Right lobe of liver (tissue), 4 donors: ENCODE results near the gene CWC27.

ENCODE experiments used
- POLR2A ChIP-seq: fragments of 450-650 bp; IDR thresholded peaks from one replicate; pipeline ENCODE4 v1.6.1; 2017; ENCODE audit warnings: antibody characterized with exemption, mild to moderate bottlenecking
- TF ChIP-seq, protein P1 (sequence below), 4 donors: fragments of 200-600 bp in 3 of 4; fragments of 450-650 bp in 1 of 4; IDR thresholded peaks; one replicate each; pipeline versions ENCODE4 v1.5.1 to v1.8.0; 2016 to 2022; ENCODE audit warnings: antibody characterized with exemption in 4 of 4, mild to moderate bottlenecking in 2 of 4
- donor health status: DM: no; HTN: no; CAD: no.
- donor health status: DM: no; HTN: no; CAD: no.
- donor health status: DM: no; HTN: yes; CAD: no.

DNA sequence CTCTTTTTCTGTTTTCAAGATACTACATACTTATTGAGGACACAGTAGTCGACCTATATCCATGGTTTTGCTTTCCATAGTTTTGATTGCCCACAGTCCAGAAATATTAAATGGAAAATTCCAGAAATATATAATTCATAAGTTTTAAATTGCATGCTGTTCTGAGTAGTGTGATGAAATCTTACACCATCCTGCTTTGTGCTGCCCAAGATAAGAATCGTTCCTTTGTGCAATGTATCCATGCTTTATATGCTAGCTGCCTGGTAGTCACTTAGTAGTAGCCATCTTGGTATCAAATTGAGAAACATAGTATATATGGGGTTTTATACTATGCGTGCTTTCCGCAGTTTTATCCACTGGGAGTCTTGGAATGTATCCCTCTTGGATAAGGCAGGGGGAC lies 59.0 kb downstream of the CWC27 start:
- TF ChIP-seq, protein P1, sequence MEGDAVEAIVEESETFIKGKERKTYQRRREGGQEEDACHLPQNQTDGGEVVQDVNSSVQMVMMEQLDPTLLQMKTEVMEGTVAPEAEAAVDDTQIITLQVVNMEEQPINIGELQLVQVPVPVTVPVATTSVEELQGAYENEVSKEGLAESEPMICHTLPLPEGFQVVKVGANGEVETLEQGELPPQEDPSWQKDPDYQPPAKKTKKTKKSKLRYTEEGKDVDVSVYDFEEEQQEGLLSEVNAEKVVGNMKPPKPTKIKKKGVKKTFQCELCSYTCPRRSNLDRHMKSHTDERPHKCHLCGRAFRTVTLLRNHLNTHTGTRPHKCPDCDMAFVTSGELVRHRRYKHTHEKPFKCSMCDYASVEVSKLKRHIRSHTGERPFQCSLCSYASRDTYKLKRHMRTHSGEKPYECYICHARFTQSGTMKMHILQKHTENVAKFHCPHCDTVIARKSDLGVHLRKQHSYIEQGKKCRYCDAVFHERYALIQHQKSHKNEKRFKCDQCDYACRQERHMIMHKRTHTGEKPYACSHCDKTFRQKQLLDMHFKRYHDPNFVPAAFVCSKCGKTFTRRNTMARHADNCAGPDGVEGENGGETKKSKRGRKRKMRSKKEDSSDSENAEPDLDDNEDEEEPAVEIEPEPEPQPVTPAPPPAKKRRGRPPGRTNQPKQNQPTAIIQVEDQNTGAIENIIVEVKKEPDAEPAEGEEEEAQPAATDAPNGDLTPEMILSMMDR (IDR thresholded peaks at IDR 0.05) = no peak
- no peak for TF ChIP-seq POLR2A
